Stimulated activated CD8-positive, alpha-beta memory T cell treated with anti-CD3 and anti-CD28 coated beads, Interleukin-4, amount 100 ng/mL, for 48 hours (primary cell): ENCODE measurements around the gene INSC.

Experiments used
- DNase-seq: peaks from one replicate; pipeline ENCODE4 v3.0.0-alpha.2; 2020

The INSC gene

GRCh38 chr11:15150507-15150906 is 35.8 kb downstream of the INSC start:
- no peak for DNase-seq

DNA sequence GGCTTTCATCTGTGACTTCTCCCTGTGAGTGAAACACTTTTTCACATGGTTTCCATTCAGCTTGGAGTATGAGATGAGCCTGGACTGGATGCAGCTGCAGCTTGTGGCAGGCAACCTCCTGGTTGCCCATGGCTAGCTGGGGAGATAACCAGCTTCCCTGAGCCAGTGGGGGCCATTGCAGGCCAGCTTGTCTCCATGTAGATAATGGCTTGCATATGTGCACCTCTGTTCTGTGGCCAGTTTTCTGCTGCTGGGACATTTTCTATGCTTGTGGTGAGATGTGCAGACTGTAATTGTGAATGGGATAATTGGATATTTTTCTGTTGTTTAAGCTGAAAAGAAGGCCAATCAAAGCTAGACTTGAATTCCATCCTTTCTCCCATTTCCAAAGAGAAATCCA is 38.5 kb downstream of the INSC start:
- DNase-seq = no peak

GRCh38 chr11:15157181-15157580 is 42.5 kb downstream of the INSC start:
- no peak for DNase-seq

DNA sequence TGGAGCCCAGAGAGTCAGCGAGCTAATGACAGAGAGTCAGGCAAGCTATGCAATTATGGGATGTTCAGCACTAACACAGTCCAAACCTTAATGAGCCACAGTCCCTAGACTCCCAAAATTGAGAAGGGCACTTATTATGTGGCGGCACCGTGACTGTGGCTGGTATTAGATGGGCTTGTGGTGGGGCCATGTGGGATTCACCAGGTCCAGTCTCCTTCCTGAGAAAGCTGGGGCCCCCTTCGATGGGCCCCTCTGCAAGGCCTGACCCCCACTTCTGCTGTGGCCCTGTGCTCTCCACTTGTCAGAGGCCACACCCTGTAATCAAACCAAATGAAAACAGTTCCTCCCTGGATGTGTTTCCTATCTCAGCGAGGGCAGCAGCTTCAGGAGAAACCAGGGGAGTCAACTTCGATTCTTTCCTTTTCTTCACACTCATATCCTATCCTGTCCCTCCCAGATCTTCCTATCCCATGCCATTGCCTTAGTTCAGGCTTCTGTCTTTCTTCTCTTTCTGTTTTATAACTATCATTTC is 42.9 kb downstream of the INSC start:
- no peak for DNase-seq

DNA sequence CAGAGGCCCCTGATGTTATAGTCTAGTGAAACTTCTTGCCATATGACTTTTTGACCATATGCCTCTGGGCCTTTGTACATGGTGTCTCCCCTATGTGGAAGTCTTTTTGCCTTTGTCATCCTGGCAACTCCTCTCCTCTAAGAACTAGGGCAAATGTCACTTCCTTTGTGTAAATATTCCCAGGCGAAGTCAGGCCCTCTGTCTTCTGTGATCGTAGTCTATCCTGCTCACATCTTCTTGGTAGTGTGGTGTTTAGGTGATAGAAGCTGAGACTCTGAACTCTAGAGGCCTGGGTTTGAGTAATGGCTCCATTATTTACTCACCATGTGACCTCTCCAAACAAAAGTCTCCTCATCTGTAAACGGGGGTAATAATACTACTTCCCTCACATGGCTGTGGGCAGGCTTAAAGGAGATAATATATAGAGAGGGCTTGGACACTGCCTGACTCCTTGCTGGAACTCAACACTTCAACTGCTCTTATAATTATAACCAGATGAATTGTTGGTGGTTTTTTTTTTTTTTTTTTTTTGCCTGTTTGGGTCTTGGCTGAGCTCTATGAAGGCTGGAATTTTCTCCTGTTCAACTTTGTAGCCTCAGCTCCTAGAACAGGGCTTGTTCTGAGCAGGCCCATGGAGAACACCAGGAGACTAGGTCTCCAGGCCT is 43.8 kb downstream of the INSC start:
- DNase-seq = no peak

GRCh38 chr11:15159085-15159484 is 44.4 kb downstream of the INSC start:
- DNase-seq = no peak

DNA sequence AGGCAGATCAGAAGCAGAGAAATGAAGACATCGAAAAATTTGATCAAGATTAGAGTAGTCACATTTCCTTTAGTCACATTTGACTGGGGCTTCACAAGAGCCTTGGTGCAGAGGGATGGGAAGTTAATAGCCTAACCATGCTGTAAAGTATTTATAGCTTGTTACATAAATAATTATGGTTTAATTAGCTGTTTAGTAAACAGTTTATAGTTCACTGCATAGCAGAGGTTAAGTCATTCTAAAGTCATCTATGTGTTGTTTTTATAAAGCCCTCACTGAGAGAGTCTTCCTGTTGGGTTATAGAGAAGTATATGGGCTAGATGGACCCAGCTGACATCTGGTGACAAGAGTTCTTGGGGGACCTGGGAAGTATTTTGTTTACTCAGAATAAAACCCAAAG is 47.1 kb downstream of the INSC start:
- DNase-seq = no peak

- no peak for DNase-seq
These were observed 48.4 kb downstream of the INSC start for GRCh38 chr11:15163136-15163535.

GRCh38 chr11:15166204-15166603 is 51.5 kb downstream of the INSC start:
- no peak for DNase-seq

GRCh38 chr11:15169815-15170551 is 55.3 kb downstream of the INSC start:
- no peak for DNase-seq

- DNase-seq = no peak
These were observed 56.0 kb downstream of the INSC start for GRCh38 chr11:15170698-15171097.

DNA sequence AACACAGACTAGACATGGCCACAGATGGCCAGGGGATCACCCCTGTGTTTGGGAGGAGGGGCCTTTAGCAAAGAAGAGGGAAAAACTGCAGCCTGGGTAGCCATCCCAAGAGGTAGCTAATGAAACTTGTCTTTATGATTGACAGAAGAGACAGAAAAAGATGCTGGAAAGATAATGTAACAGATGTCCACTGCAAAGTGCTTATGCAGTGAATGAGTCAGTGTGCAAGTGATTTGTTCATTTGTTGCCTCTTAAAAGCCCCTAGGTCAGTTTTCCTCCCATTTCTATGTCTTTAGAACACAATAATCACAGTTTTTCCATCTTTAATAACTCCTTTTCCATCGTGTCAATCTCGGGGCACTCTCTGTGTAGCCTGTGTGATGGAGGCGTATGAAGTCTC is 57.2 kb downstream of the INSC start:
- DNase-seq = no peak

DNA sequence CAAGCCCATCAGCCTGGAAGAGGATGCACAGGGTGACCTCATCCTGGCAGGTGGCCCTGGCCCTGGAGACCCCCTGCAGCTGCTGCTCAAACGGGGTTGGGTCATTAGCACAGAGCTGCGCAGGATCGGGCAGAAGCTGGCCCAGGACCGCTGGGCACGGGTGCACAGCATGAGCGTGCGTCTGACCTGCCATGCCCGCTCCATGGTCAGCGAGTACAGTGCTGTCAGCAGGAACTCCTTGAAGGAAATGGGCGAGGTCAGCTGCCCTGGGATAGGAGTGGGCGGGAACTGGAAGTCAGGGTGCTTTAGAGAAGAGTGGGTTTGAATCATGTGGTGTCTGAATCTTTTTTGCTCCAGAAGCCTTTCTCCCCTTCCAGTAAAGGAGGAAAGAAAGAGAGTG is 61.1 kb downstream of the INSC start:
- DNase-seq = no peak

GRCh38 chr11:15176646-15177163 is 62.0 kb downstream of the INSC start:
- DNase-seq = no peak

- DNase-seq = no peak
These were observed 62.8 kb downstream of the INSC start for GRCh38 chr11:15177491-15177890.

GRCh38 chr11:15178214-15178613 is 63.5 kb downstream of the INSC start:
- DNase-seq = no peak

DNA sequence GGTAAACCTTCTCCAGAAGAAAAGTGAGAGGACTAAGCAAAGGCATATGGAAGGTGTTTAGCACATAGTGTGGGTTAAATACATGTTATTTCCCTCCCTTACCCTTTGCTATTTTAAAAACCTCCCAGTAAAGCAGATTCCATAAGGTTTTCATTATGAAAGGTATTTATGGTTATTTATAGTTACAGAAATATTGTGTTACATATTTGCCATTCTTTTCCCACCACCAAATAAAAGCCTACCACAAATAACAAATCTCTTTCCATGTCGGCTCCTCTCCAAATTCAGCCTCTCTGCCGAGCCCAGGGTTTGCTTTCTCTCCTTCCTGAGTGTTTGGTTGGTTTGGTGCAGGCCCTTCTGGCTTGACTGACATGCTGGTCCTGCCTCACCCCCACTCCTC is 64.4 kb downstream of the INSC start:
- DNase-seq = no peak

- DNase-seq = no peak
These were observed 65.6 kb downstream of the INSC start for GRCh38 chr11:15180212-15180792.

DNA sequence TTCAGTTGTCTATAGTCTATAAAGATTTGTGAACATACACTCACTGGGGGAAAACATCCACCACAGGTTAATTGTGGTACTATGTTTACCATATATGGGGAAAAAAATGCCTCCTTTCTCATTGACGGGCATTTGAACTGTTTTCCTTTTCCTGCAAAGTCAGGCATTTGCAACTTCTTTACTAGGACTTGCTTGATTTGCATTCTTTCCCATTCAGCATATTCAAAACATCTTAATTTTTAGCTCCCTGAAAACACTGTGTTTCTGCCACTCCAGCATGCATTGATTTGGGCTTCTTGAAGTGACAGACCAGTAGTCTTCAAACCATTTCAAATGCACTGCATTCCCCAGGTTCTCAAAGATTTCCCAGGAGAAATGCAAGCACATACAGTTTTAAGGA is 67.6 kb downstream of the INSC start:
- no peak for DNase-seq

DNA sequence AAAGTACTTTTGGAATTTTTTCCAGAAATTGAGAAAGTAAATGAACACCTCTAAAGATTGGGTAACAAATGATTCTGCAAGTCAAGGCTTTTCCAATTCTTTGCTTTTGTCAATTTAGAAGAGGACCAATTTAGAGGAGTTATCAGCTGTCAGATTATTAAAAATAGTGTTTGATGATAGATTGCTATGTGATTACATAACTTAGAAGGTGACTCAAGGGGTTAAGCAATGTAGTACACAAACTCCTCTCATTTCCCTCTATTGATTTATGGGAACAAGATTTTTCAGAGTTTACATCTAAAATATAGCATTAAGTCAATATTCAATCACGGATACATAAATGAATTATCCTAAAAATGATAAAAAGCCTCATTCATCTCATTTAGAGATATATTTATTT is 70.3 kb downstream of the INSC start:
- no peak for DNase-seq

- DNase-seq = no peak
These were observed 71.4 kb downstream of the INSC start for GRCh38 chr11:15186146-15186545.

DNA sequence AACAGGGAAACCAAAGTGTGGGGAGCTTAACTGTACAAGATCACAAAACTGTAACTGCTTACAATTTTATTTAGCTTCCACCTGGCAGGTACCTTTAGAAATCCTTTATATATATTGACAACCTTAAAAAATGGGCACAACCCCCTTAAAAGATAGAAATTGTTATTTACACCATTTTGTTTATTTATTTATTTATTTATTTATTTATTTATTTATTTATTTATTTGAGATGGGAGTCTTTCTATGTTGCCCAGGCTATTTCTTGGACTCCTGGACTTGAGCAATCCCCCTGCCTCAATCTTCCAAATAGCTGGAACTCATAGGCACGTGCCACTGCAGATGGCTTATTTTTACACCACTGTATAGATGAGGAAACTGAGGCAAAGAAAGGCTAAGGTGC is 74.5 kb downstream of the INSC start:
- no peak for DNase-seq

DNA sequence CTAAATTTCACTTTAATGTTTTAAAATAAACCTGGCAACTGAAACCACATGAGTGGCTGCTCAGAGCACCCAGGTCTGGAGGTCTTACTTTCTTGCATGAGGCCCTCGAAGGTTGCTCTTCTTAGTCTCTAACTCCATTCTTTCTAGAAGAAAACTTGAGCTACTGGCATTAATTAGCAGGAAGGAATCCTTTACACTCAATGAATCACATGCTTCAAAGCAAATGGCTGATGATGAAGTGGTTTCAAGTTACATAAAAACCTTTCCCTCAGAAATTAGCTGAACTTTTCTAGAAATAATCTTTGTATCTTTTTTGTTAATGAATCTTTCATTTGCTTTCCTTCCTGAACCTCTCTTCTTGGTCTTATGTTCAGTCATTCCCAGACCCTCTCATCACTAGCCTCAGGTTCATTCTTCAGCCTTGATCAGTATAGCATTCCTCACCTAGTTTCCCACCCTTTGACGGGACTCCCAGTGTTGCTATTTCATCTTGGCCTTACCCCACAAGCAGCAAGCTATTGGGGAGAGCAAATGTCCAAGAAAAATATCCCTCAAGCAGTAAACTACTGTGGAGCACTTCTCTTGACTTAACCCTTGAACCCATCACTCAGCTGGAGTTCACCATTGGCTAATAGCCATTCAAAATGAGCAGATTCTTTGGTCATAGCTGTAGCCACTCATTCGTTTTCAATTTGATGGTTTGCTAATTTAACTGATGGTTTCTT is 75.1 kb downstream of the INSC start:
- DNase-seq = no peak
